D721Med (cell line): Measurements from ENCODE around the gene ATP6V1B1.
A peak's percentile ranks its signal among the peaks of the same experiment; 100 is the strongest.

Experiments used
- DNase-seq: peaks from one replicate; pipeline ENCODE4 v3.0.0; 2011; ENCODE audit warnings: low spot score; ENCODE audit not compliant: insufficient read length
- FAIRE-seq: peaks from 2 replicates; lab custom pipeline; 2011; peaks lifted over from hg19 to GRCh38; lab: Jason Lieb, UNC
- CTCF ChIP-seq: IDR thresholded peaks from 2 replicates; pipeline ENCODE4 v1.5.1; 2012; ENCODE audit warnings: mild to moderate bottlenecking, control low read depth; ENCODE audit not compliant: insufficient read depth; ENCODE audit errors: missing control alignments

Gene ATP6V1B1

GRCh38 chr2:70941186-70941585 lies 5.5 kb downstream of the ATP6V1B1 start:
- no peak for TF ChIP-seq CTCF
- FAIRE-seq (no peak), DNase-seq (no peak)

GRCh38 chr2:70941701-70942100 lies 6.0 kb downstream of the ATP6V1B1 start:
- FAIRE-seq (no peak), DNase-seq (no peak)
- no peak for TF ChIP-seq CTCF

- FAIRE-seq (no peak), DNase-seq (no peak)
- no peak for TF ChIP-seq CTCF
These were observed 6.9 kb downstream of the ATP6V1B1 start for GRCh38 chr2:70942396-70943204.

- FAIRE-seq (no peak), DNase-seq (no peak)
- no peak for TF ChIP-seq CTCF
These were observed 7.6 kb downstream of the ATP6V1B1 start for GRCh38 chr2:70943205-70943871.

- TF ChIP-seq CTCF, result no peak
- DNase-seq, result no peak
- FAIRE-seq, result no peak
These were observed 8.5 kb downstream of the ATP6V1B1 start for GRCh38 chr2:70944111-70944690.

- DNase-seq (no peak), FAIRE-seq (no peak)
- peak; percentile 84 for TF ChIP-seq CTCF
These were observed 11.2 kb downstream of the ATP6V1B1 start for GRCh38 chr2:70946832-70947442.
